ENCODE measurements around the gene MMD. TPM values are rescaled to one million over a fixed set of nuclear protein-coding genes. Genes with fewer than 3 reads are reported as not detected.

MMD gene
- total and polyA plus RNA-seq, 2 of the 13 experiments (the other 11 are each of a cell fraction or from before 2014, with no cell fraction given): 121 to 225 TPM

DNA sequence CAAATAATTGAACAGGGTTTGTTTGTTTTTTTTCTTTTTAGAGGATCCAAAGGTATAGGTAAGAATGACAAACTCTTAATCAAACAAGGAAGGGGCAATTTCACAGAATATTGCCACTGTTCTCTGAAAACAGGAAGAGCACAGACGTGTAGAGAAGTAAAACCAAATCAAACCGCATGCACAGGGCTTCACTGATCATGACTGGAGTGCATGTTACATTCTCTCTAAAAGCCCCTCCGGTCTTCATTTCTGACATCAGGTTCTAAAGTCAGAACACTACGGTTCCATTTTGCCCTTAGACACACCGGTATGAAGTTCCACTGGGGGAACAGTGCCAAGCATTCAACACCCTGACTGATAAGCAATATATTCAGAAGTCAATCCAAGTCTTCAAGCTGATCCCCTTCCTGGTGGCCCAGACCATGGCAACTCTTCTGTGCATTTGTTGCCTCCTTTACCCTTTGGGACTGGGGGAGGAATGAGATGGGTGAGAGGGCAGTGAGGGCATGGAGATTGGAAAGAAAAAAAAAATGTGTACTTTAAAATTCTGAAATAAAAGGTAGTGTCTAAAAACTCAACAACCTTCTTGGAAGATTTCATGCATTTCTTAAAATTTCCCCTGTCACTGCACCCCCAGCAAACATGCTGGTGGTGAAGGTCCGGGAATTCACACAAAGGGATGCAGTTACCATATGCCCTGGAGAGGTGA is 1.4 kb downstream of the MMD start (continued):
- TF ChIP-seq, protein P1, sequence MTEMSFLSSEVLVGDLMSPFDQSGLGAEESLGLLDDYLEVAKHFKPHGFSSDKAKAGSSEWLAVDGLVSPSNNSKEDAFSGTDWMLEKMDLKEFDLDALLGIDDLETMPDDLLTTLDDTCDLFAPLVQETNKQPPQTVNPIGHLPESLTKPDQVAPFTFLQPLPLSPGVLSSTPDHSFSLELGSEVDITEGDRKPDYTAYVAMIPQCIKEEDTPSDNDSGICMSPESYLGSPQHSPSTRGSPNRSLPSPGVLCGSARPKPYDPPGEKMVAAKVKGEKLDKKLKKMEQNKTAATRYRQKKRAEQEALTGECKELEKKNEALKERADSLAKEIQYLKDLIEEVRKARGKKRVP (CRISPR knock-in tag; IDR thresholded peaks at IDR 0.05): 0 out of 4 replicates have a peak, but pooled peaks of 1 of the 2 experiments have one; percentile 28
- no peak; the same call in 1 of the 2 replicates for TF ChIP-seq KLF12 (CRISPR knock-in tag; IDR thresholded peaks at IDR 0.05; ENCODE audit: borderline replicate concordance)
- no peak for TF ChIP-seq ZNF614 (CRISPR knock-in tag; IDR thresholded peaks at IDR 0.05; ENCODE audit: borderline replicate concordance)
- TF ChIP-seq KLF13 (CRISPR knock-in tag; IDR thresholded peaks at IDR 0.05): no peak
- TF ChIP-seq ZSCAN9 (CRISPR knock-in tag; IDR thresholded peaks at IDR 0.05; ENCODE audit: borderline replicate concordance): peak; percentile 62
- TF ChIP-seq, protein P2, sequence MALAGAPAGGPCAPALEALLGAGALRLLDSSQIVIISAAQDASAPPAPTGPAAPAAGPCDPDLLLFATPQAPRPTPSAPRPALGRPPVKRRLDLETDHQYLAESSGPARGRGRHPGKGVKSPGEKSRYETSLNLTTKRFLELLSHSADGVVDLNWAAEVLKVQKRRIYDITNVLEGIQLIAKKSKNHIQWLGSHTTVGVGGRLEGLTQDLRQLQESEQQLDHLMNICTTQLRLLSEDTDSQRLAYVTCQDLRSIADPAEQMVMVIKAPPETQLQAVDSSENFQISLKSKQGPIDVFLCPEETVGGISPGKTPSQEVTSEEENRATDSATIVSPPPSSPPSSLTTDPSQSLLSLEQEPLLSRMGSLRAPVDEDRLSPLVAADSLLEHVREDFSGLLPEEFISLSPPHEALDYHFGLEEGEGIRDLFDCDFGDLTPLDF (CRISPR knock-in tag; IDR thresholded peaks at IDR 0.05): peak; percentile 46; the same call in 1 of the 2 replicates
- TF ChIP-seq BORCS8-MEF2B (CRISPR knock-in tag; IDR thresholded peaks at IDR 0.05): 0 out of 2 replicates have a peak, but pooled peaks have one; percentile 19
- TF ChIP-seq HNF1A (IDR thresholded peaks at IDR 0.05; ENCODE audit: low read depth): no peak
- 0 out of 2 replicates have a peak, but pooled peaks have one; percentile 15 for TF ChIP-seq HNF1A (CRISPR knock-in tag; IDR thresholded peaks at IDR 0.05; ENCODE audit: borderline replicate concordance)
- no peak for TF ChIP-seq CEBPB (IDR thresholded peaks at IDR 0.05; ENCODE audit: borderline replicate concordance, low read depth, low read length)
- TF ChIP-seq KDM5A (IDR thresholded peaks at IDR 0.05; ENCODE audit: borderline replicate concordance, low read length): peak; percentile 46
- TF ChIP-seq MED1 (CRISPR knock-in tag; IDR thresholded peaks at IDR 0.05): peak; percentile 44; the same call in 1 of the 2 replicates
- TF ChIP-seq NFYC (CRISPR knock-in tag; IDR thresholded peaks at IDR 0.05): 0 out of 2 replicates have a peak, but pooled peaks have one; percentile 8
- TF ChIP-seq RBM22 (optimal IDR thresholded peaks at IDR 0.05; ENCODE audit: low read length): peak; percentile 82
- no peak for TF ChIP-seq ZNF607 (CRISPR knock-in tag; IDR thresholded peaks at IDR 0.05; ENCODE audit: borderline replicate concordance)
- no peak for TF ChIP-seq ZBTB8A (CRISPR knock-in tag; IDR thresholded peaks at IDR 0.05; ENCODE audit: borderline replicate concordance, low read depth)
- TF ChIP-seq SATB2 (CRISPR knock-in tag; IDR thresholded peaks at IDR 0.05): 0 out of 2 replicates have a peak, but pooled peaks have one; percentile 28
- TF ChIP-seq, protein P3, sequence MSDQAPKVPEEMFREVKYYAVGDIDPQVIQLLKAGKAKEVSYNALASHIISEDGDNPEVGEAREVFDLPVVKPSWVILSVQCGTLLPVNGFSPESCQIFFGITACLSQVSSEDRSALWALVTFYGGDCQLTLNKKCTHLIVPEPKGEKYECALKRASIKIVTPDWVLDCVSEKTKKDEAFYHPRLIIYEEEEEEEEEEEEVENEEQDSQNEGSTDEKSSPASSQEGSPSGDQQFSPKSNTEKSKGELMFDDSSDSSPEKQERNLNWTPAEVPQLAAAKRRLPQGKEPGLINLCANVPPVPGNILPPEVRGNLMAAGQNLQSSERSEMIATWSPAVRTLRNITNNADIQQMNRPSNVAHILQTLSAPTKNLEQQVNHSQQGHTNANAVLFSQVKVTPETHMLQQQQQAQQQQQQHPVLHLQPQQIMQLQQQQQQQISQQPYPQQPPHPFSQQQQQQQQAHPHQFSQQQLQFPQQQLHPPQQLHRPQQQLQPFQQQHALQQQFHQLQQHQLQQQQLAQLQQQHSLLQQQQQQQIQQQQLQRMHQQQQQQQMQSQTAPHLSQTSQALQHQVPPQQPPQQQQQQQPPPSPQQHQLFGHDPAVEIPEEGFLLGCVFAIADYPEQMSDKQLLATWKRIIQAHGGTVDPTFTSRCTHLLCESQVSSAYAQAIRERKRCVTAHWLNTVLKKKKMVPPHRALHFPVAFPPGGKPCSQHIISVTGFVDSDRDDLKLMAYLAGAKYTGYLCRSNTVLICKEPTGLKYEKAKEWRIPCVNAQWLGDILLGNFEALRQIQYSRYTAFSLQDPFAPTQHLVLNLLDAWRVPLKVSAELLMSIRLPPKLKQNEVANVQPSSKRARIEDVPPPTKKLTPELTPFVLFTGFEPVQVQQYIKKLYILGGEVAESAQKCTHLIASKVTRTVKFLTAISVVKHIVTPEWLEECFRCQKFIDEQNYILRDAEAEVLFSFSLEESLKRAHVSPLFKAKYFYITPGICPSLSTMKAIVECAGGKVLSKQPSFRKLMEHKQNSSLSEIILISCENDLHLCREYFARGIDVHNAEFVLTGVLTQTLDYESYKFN (CRISPR knock-in tag; conservative IDR thresholded peaks at IDR 0.05): peak; percentile 22
- peak in 1 of 2 experiments; percentile 26; a peak in 1 of 4 replicates for TF ChIP-seq POLR2A (IDR thresholded peaks at IDR 0.05; ENCODE audit: insufficient read depth in 1 of 2, low read depth in 2 of 2, low read length in 2 of 2)
